HCT116 (cell line): ENCODE measurements around the gene SLC44A5.

Source experiments
- CBX3 ChIP-seq: IDR thresholded peaks from 2 replicates; pipeline ENCODE4 v1.6.1; 2012; ENCODE audit warnings: low read depth
- CTCF ChIP-seq, 3 experiments: fragments of 200-600 bp in 1 of 3; sonication (generic) in 1 of 3; IDR thresholded peaks in 2 of 3; conservative IDR thresholded peaks in 1 of 3; 2 replicates each; pipeline ENCODE4 v1.5.1; 2012 to 2017; ENCODE audit warnings: low read depth in 2 of 3, low read length in 2 of 3, antibody characterized with exemption in 1 of 3, borderline replicate concordance in 1 of 3, control low read depth in 1 of 3, mild to moderate bottlenecking in 1 of 3, mixed read lengths in 1 of 3, mixed run types in 1 of 3, moderate library complexity in 1 of 3; ENCODE audit not compliant: insufficient read depth in 1 of 3
- EZH2 ChIP-seq: fragments of 200-600 bp; sonication (generic); IDR thresholded peaks from 2 replicates; pipeline ENCODE4 v1.6.1; 2017; ENCODE audit warnings: antibody characterized with exemption, mixed run types
- EZH2phosphoT487 ChIP-seq: fragments of 200-600 bp; IDR thresholded peaks from 2 replicates; pipeline ENCODE4 v1.6.1; 2018; ENCODE audit warnings: antibody characterized with exemption, borderline replicate concordance
- FOSL1 ChIP-seq: IDR thresholded peaks from 2 replicates; pipeline ENCODE4 v1.6.1; 2012; ENCODE audit warnings: low read depth
- MAX ChIP-seq: IDR thresholded peaks from 2 replicates; pipeline ENCODE4 v1.6.1; 2012
- POLR2A ChIP-seq: IDR thresholded peaks from 2 replicates; pipeline ENCODE4 v1.7.0; 2011; ENCODE audit warnings: borderline replicate concordance; ENCODE audit not compliant: insufficient read depth, insufficient read length; ENCODE audit errors: extremely low read depth
- POLR2AphosphoS5 ChIP-seq: IDR thresholded peaks from 2 replicates; pipeline ENCODE4 v1.6.1; 2011; ENCODE audit warnings: mild to moderate bottlenecking, low read depth, low read length, moderate library complexity
- RAD21 ChIP-seq: IDR thresholded peaks from 2 replicates; pipeline ENCODE4 v1.6.1; 2012; ENCODE audit warnings: low read depth, mild to moderate bottlenecking
- SP1 ChIP-seq: IDR thresholded peaks from 2 replicates; pipeline ENCODE4 v1.6.1; 2012; ENCODE audit warnings: low read depth
- YY1 ChIP-seq: IDR thresholded peaks from 2 replicates; pipeline ENCODE4 v1.6.1; 2011; ENCODE audit warnings: low read length, low read depth, moderate library complexity, mild to moderate bottlenecking; ENCODE audit not compliant: insufficient replicate concordance; ENCODE audit errors: extremely low read depth

- TF ChIP-seq CTCF (IDR thresholded peaks at IDR 0.05 in 2 of 3, conservative IDR thresholded peaks at IDR 0.05 in 1 of 3; ENCODE audit: borderline replicate concordance in 1 of 3, insufficient read depth in 1 of 3, low read depth in 2 of 3, low read length in 2 of 3) (no peak), RAD21 (no peak), SP1 (no peak), FOSL1 (no peak), MAX (no peak), EZH2 (no peak), POLR2A (no peak), CBX3 (no peak), POLR2AphosphoS5 (no peak), YY1 (no peak), EZH2phosphoT487 (no peak)
Observed at GRCh38 chr1:75275631-75276030, 335.3 kb downstream of the SLC44A5 start.
